AG04450 (cell line): Measurements from ENCODE around the gene S100A1. TPM values are rescaled to one million over a fixed set of nuclear protein-coding genes. Genes with fewer than 3 reads are reported as not detected.

Experiments used
- CTCF ChIA-PET: fragments of 300-600, 350-600 bp; formaldehyde crosslinking; extraction: SDS; loops from one replicate; lab custom pipeline; 2022; ENCODE audit warnings: antibody characterized with exemption, inconsistent platforms; lab: Charles Lee
- POLR2A ChIA-PET: fragments of 350-600 bp; formaldehyde crosslinking; extraction: SDS; loops from one replicate; lab custom pipeline; 2021; ENCODE audit warnings: antibody characterized with exemption, inconsistent platforms; lab: Yijun Ruan, JAX
- DNase-seq: peaks from one replicate; pipeline ENCODE4 v3.0.0-alpha.2; 2011; ENCODE audit warnings: low read depth, low spot score
- H3K27ac ChIP-seq: one replicate; pipeline ENCODE4 v1.5.1; 2012; ENCODE audit warnings: low read depth, low read length, control low read depth
- H3K27me3 ChIP-seq: one replicate; pipeline ENCODE4 v1.6.0; 2012; ENCODE audit warnings: low read length; ENCODE audit not compliant: control insufficient read depth, insufficient read depth
- H3K4me3 ChIP-seq: 2 replicates; pipeline ENCODE4 v1.5.1; 2011; ENCODE audit warnings: mild to moderate bottlenecking, low read depth, low read length, control low read depth
- H3K9me3 ChIP-seq: 2 replicates; pipeline ENCODE4 v1.5.1; 2012; ENCODE audit warnings: low read length; ENCODE audit not compliant: control insufficient read depth, insufficient read depth
- polyA plus RNA-seq: library from polyadenylated mRNA; depleted of rRNA; stranded (reverse); fragments of >200 nt; gene quantifications from 2 replicates; pipeline ENCODE4 v1.2.3, GENCODE V29; 2011
- TF ChIP-seq, protein P1 (sequence below): IDR thresholded peaks from 2 replicates; pipeline ENCODE4 v1.5.1; 2011; ENCODE audit warnings: low read depth, low read length, control low read depth, inconsistent platforms

S100A1 gene
- polyA plus RNA-seq, 1 experiment, result 0.21 TPM

GRCh38 chr1:153643100-153643499 lies 14.9 kb downstream of the S100A1 start:
- CTCF ChIA-PET, result interaction anchor here (1.7 to 2.0 kb wide), 3 partner anchors 16 to 133 kb away, joined by 6 to 12 read pairs (median 10); partner anchors contain the start of gene S100A13
- Histone ChIP-seq H3K4me3 (no peak overlapping the region), H3K27ac (no peak overlapping the region), H3K9me3 (no peaks in the 10 kb centered on the region), H3K27me3 (no peaks in the 10 kb centered on the region)
- TF ChIP-seq, protein P1, sequence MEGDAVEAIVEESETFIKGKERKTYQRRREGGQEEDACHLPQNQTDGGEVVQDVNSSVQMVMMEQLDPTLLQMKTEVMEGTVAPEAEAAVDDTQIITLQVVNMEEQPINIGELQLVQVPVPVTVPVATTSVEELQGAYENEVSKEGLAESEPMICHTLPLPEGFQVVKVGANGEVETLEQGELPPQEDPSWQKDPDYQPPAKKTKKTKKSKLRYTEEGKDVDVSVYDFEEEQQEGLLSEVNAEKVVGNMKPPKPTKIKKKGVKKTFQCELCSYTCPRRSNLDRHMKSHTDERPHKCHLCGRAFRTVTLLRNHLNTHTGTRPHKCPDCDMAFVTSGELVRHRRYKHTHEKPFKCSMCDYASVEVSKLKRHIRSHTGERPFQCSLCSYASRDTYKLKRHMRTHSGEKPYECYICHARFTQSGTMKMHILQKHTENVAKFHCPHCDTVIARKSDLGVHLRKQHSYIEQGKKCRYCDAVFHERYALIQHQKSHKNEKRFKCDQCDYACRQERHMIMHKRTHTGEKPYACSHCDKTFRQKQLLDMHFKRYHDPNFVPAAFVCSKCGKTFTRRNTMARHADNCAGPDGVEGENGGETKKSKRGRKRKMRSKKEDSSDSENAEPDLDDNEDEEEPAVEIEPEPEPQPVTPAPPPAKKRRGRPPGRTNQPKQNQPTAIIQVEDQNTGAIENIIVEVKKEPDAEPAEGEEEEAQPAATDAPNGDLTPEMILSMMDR, result no peak
- no peak for DNase-seq
- POLR2A ChIA-PET, result interaction anchor here (1.0 to 2.6 kb wide), 3 partner anchors 9 to 348 kb away, joined by 3 to 13 read pairs (median 3); partner anchors contain the start of genes CHTOP, RPS27 and S100A16

DNA sequence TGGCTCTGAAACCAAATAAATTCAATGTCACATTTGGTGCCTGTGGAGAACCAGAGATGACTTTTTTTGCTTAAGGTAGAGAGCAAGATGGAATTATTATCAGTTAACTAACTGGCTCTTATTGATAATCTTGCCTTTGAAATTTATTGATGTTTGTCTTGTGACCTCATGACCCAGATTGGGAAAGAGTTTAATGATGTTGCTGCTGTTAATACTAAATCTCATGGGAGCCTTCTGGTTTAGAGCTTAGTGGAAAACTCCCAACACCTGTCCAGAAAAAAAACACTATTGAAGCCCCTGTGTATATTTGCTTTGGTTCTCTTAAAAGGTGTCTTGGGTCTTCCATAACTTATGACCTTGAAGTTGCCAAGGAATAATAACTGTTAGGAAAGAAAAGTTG lies 15.6 kb downstream of the S100A1 start:
- ChIA-PET POLR2A (interaction anchor here (1.0 to 2.6 kb wide), 5 partner anchors 10 to 347 kb away, joined by 3 to 13 read pairs (median 4); partner anchors contain the start of genes CHTOP, RPS27, S100A13 and S100A16), CTCF (interaction anchor here (1.7 to 2.0 kb wide), 3 partner anchors 16 to 133 kb away, joined by 6 to 12 read pairs (median 10); partner anchors contain the start of gene S100A13)
- no peak overlapping the region for H3K4me3 ChIP-seq
- TF ChIP-seq, protein P1, result no peak
- no peak for DNase-seq
- no peak overlapping the region for H3K27ac ChIP-seq
- no peaks in the 10 kb centered on the region for H3K9me3 ChIP-seq
- no peaks in the 10 kb centered on the region for H3K27me3 ChIP-seq

- ChIA-PET CTCF (interaction anchor here (1.4 kb wide), 1 partner anchor 19 kb away, joined by 6 read pairs; the partner anchor contains the start of gene S100A13), POLR2A (interaction anchor here (2.1 to 2.7 kb wide), 2 partner anchors 13 to 20 kb away, joined by 8 to 14 read pairs; partner anchors contain the start of genes CHTOP and S100A13)
- TF ChIP-seq, protein P1, result no peak
- DNase-seq, result no peak
- Histone ChIP-seq H3K9me3 (no peaks in the 10 kb centered on the region), H3K27ac (no peak overlapping the region), H3K4me3 (no peak overlapping the region), H3K27me3 (no peaks in the 10 kb centered on the region)
Measured at GRCh38 chr1:153646672-153647345, 18.6 kb downstream of the S100A1 start.

GRCh38 chr1:153647346-153647714 lies 19.1 kb downstream of the S100A1 start:
- TF ChIP-seq, protein P1, result no peak
- no peaks in the 10 kb centered on the region for H3K9me3 ChIP-seq
- H3K27ac ChIP-seq, result no peak overlapping the region
- no peak overlapping the region for H3K4me3 ChIP-seq
- POLR2A ChIA-PET, result interaction anchor here (0.6 to 2.7 kb wide), 3 partner anchors 9 to 20 kb away, joined by 3 to 14 read pairs (median 8); partner anchors contain the start of genes CHTOP and S100A13
- no peak for DNase-seq
- CTCF ChIA-PET, result interaction anchor here (0.6 to 1.4 kb wide), 2 partner anchors 20 to 76 kb away, joined by 3 to 6 read pairs; partner anchors contain the start of gene S100A13
- no peaks in the 10 kb centered on the region for H3K27me3 ChIP-seq
